ENCODE results near the gene RERE.

DNA sequence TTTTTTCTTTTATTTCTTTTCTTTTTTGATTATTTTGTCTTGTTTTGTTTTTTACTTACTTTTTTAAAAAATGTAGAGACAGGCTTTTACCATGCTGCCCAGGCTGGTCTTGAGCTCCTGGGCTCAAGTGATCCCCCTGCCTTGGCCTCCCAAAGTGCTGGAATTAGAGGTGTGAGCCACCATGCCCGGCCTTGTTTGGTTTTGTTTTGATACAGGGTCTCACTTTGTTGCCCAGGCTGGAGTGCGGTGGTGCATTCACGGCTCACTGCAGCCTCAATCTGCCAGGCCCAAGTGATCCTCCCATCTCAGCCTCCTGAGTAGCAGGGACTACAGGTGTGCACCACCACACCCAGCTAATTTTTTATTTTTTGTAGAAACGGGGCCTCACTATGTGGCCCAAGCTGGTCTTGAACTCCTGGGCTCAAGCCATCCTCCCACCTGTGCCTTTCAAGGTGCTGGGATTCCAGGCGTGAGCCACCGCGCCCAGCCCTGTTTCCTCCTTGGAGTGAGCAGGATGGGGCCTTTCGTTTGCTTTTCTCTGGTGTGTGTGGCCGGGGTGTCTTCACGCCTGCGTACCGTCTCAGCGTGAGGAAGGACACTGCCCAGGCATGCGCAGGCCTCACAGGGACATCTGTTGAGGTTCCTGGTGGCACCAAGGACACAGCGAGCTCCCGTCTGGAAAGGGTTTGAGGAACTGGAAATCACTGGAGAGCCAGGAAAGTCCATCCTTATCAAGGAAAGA is 484.0 kb downstream of the RERE start:
- TF ChIP-seq, protein P1, sequence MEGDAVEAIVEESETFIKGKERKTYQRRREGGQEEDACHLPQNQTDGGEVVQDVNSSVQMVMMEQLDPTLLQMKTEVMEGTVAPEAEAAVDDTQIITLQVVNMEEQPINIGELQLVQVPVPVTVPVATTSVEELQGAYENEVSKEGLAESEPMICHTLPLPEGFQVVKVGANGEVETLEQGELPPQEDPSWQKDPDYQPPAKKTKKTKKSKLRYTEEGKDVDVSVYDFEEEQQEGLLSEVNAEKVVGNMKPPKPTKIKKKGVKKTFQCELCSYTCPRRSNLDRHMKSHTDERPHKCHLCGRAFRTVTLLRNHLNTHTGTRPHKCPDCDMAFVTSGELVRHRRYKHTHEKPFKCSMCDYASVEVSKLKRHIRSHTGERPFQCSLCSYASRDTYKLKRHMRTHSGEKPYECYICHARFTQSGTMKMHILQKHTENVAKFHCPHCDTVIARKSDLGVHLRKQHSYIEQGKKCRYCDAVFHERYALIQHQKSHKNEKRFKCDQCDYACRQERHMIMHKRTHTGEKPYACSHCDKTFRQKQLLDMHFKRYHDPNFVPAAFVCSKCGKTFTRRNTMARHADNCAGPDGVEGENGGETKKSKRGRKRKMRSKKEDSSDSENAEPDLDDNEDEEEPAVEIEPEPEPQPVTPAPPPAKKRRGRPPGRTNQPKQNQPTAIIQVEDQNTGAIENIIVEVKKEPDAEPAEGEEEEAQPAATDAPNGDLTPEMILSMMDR (IDR thresholded peaks at IDR 0.05), result no peak
- TF ChIP-seq POLR2AphosphoS5 (IDR thresholded peaks at IDR 0.05; ENCODE audit: low read depth, low read length), result no peak
- no peak for TF ChIP-seq TCF7L2 (IDR thresholded peaks at IDR 0.05; ENCODE audit: low read depth, low read length)
- TF ChIP-seq, protein P2, sequence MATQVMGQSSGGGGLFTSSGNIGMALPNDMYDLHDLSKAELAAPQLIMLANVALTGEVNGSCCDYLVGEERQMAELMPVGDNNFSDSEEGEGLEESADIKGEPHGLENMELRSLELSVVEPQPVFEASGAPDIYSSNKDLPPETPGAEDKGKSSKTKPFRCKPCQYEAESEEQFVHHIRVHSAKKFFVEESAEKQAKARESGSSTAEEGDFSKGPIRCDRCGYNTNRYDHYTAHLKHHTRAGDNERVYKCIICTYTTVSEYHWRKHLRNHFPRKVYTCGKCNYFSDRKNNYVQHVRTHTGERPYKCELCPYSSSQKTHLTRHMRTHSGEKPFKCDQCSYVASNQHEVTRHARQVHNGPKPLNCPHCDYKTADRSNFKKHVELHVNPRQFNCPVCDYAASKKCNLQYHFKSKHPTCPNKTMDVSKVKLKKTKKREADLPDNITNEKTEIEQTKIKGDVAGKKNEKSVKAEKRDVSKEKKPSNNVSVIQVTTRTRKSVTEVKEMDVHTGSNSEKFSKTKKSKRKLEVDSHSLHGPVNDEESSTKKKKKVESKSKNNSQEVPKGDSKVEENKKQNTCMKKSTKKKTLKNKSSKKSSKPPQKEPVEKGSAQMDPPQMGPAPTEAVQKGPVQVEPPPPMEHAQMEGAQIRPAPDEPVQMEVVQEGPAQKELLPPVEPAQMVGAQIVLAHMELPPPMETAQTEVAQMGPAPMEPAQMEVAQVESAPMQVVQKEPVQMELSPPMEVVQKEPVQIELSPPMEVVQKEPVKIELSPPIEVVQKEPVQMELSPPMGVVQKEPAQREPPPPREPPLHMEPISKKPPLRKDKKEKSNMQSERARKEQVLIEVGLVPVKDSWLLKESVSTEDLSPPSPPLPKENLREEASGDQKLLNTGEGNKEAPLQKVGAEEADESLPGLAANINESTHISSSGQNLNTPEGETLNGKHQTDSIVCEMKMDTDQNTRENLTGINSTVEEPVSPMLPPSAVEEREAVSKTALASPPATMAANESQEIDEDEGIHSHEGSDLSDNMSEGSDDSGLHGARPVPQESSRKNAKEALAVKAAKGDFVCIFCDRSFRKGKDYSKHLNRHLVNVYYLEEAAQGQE (IDR thresholded peaks at IDR 0.05; ENCODE audit: insufficient read depth in 1 of 2, low read depth in 2 of 2, low read length in 1 of 2), result no peak
- no peak for TF ChIP-seq SIN3A (IDR thresholded peaks at IDR 0.05; ENCODE audit: borderline replicate concordance, insufficient read depth, low read depth, low read length)

Data from Panc1 (cell line).